ENCODE measurements around the gene AZU1.

DNA sequence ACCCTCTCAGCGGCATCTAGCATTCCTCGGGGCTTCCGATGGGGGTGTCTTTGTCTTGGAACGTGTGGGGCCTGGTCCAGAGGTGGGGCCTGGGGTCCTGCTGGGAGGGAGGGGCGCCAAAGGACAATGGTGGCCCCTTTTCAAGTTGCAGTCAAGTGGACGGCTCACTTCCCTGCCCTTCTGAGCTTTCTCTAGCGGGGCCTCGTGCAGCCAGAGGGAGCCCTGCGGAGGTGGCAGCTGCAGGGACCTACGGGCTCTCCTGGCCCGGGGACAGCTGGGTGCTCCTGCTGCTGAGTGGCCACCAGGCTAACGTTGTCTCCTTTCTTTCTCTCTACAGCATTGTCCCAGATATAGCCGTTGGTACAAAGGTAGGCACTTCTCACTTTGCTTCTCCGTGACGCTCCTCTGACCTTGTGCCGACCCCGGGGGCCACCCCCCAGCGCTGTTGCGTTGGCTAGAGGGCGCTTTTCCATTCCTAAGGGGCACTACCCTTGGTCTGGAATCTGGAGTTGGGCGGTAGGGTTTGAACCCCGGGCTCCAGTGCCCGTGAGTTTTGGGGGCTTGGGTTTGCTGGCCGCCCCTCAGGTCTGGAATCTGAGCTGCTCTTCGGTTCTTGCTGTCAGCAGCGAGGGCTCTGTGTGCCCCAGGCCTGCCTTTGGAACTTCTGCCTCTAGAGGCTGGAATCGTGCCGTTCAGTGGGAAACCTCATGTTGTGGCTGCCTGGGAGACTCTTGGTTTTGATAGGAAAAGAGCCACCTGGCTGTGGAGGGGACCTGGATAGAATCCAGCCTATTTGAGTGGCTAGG, 28.4 kb upstream of the AZU1 start:
- TF ChIP-seq CTCF (conservative IDR thresholded peaks at IDR 0.05; ENCODE audit: low read length) (peak; percentile 33), EZH2phosphoT487 (IDR thresholded peaks at IDR 0.05; ENCODE audit: borderline replicate concordance) (no peak)

Measured in Loucy (cell line).